Measurements from ENCODE around the gene MEI4.
"Not testable (repeated sequence)": the region's sequence is repeated elsewhere in the genome, so short reads cannot be mapped to it uniquely, and the experiment has no call there.

Gene MEI4

GRCh38 chr6:77683515-77683914 is 30.7 kb downstream of the MEI4 start:
- DNase-seq: no peak

GRCh38 chr6:77686931-77687330 is 34.1 kb downstream of the MEI4 start:
- DNase-seq: no peak

- DNase-seq: no peak
These were observed 35.8 kb downstream of the MEI4 start for GRCh38 chr6:77688649-77689048.

GRCh38 chr6:77700095-77700494 is 47.3 kb downstream of the MEI4 start:
- not testable (repeated sequence) for DNase-seq

- DNase-seq: no peak
These were observed 54.8 kb downstream of the MEI4 start for GRCh38 chr6:77707603-77708002.

GRCh38 chr6:77715588-77715987 is 62.7 kb downstream of the MEI4 start:
- DNase-seq: no peak

GRCh38 chr6:77716311-77716710 is 63.5 kb downstream of the MEI4 start:
- DNase-seq: no peak

- not testable (repeated sequence) for DNase-seq
These were observed 83.2 kb downstream of the MEI4 start for GRCh38 chr6:77736010-77736409.

- no peak for DNase-seq
These were observed 87.5 kb downstream of the MEI4 start for GRCh38 chr6:77740380-77740779.

- DNase-seq: not testable (repeated sequence)
These were observed 99.3 kb downstream of the MEI4 start for GRCh38 chr6:77752156-77752555.

GRCh38 chr6:77762386-77762785 is 109.5 kb downstream of the MEI4 start:
- DNase-seq: no peak

GRCh38 chr6:77763124-77763523 is 110.3 kb downstream of the MEI4 start:
- DNase-seq: no peak

- no peak for DNase-seq
These were observed 111.5 kb downstream of the MEI4 start for GRCh38 chr6:77764364-77764763.

- no peak for DNase-seq
These were observed 120.5 kb downstream of the MEI4 start for GRCh38 chr6:77773157-77773822.

- DNase-seq: no peak
These were observed 121.6 kb downstream of the MEI4 start for GRCh38 chr6:77774457-77774856.

- no peak for DNase-seq
These were observed 123.6 kb downstream of the MEI4 start for GRCh38 chr6:77776441-77776840.

GRCh38 chr6:77778527-77778926 is 125.7 kb downstream of the MEI4 start:
- no peak for DNase-seq

GRCh38 chr6:77786935-77787629 is 134.2 kb downstream of the MEI4 start:
- no peak for DNase-seq

GRCh38 chr6:77796824-77797809 is 144.3 kb downstream of the MEI4 start:
- DNase-seq: no peak

- no peak for DNase-seq
These were observed 159.5 kb downstream of the MEI4 start for GRCh38 chr6:77812304-77812703.

- no peak for DNase-seq
These were observed 160.3 kb downstream of the MEI4 start for GRCh38 chr6:77813090-77813489.

GRCh38 chr6:77814119-77814518 is 161.3 kb downstream of the MEI4 start:
- DNase-seq: no peak

- DNase-seq: no peak
These were observed 162.7 kb downstream of the MEI4 start for GRCh38 chr6:77815531-77815930.

All from inflammatory macrophage (primary cell).